AG04450 (cell line): Measurements from ENCODE around the gene FEZ2. TPM values are rescaled to one million over a fixed set of nuclear protein-coding genes. Genes with fewer than 3 reads are reported as not detected.
"Not testable (repeated sequence)": the region's sequence is repeated elsewhere in the genome, so short reads cannot be mapped to it uniquely, and the experiment has no call there.

Experiments used
- CTCF ChIA-PET: fragments of 300-600, 350-600 bp; formaldehyde crosslinking; extraction: SDS; loops from one replicate; lab custom pipeline; 2022; ENCODE audit warnings: antibody characterized with exemption, inconsistent platforms; lab: Charles Lee
- POLR2A ChIA-PET: fragments of 350-600 bp; formaldehyde crosslinking; extraction: SDS; loops from one replicate; lab custom pipeline; 2021; ENCODE audit warnings: antibody characterized with exemption, inconsistent platforms; lab: Yijun Ruan, JAX
- DNase-seq: peaks from one replicate; pipeline ENCODE4 v3.0.0-alpha.2; 2011; ENCODE audit warnings: low read depth, low spot score
- H3K27ac ChIP-seq: one replicate; pipeline ENCODE4 v1.5.1; 2012; ENCODE audit warnings: low read depth, low read length, control low read depth
- H3K27me3 ChIP-seq: one replicate; pipeline ENCODE4 v1.6.0; 2012; ENCODE audit warnings: low read length; ENCODE audit not compliant: control insufficient read depth, insufficient read depth
- H3K4me3 ChIP-seq: 2 replicates; pipeline ENCODE4 v1.5.1; 2011; ENCODE audit warnings: mild to moderate bottlenecking, low read depth, low read length, control low read depth
- H3K9me3 ChIP-seq: 2 replicates; pipeline ENCODE4 v1.5.1; 2012; ENCODE audit warnings: low read length; ENCODE audit not compliant: control insufficient read depth, insufficient read depth
- CTCF ChIP-seq: IDR thresholded peaks from 2 replicates; pipeline ENCODE4 v1.5.1; 2011; ENCODE audit warnings: low read depth, low read length, control low read depth, inconsistent platforms
- polyA plus RNA-seq: library from polyadenylated mRNA; depleted of rRNA; stranded (reverse); fragments of >200 nt; gene quantifications from 2 replicates; pipeline ENCODE4 v1.2.3, GENCODE V29; 2011

Gene FEZ2
- polyA plus RNA-seq, 1 experiment = 87.5 TPM

DNA sequence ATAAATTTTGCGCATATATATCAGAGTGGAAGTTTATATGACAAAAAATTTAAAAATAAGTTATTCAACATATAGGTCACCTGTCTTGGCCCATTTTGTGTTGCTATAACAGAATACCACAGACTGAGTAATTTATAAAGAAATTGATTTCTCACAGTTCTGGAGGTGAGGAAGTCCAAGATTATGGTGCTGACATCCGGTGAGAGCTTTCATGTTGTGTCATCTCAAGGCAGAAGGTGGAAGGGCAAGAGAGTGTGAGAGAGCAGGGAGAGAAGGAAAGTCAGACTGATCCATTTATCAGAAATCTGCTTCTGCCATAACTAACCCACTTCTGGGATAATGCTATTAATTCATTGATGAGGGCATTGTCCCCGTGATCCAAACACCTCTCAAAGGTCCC is 9.0 kb upstream of the FEZ2 start:
- Histone ChIP-seq H3K9me3 (no peaks in the 10 kb centered on the region), H3K27me3 (no peaks in the 10 kb centered on the region), H3K4me3 (no peak overlapping the region), H3K27ac (no peak overlapping the region)
- CTCF ChIA-PET = no interaction called here
- no peak for TF ChIP-seq CTCF
- no peak for DNase-seq
- POLR2A ChIA-PET = no interaction called here

DNA sequence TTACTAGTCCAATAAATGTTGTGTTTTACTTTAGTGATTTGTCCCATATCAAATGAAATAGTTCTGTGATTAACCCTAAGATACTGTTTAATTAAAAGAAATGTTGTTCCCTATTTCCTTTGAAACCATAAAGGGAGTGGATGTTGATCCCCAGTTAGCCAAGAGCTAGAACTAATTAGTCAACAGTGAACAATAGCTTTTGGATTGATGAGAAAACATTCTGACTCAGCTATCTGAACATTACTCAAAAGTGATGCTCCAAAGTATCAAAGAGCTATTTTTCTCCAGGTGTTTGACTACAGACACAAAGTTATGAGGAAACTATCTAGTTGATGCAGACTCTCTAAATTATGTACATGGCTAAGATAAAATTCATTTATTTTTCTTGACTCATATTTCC is 7.3 kb upstream of the FEZ2 start:
- no peak overlapping the region for H3K4me3 ChIP-seq
- TF ChIP-seq CTCF = no peak
- ChIA-PET CTCF (interaction anchor here (1.2 kb wide), 1 partner anchor 59 kb away, joined by 3 read pairs; no protein-coding TSS in a partner anchor), POLR2A (no interaction called here)
- no peaks in the 10 kb centered on the region for H3K9me3 ChIP-seq
- H3K27me3 ChIP-seq = no peaks in the 10 kb centered on the region
- DNase-seq = no peak
- H3K27ac ChIP-seq = no peak overlapping the region

- H3K9me3 ChIP-seq, POLR2A ChIA-PET, DNase-seq, H3K27ac ChIP-seq, CTCF ChIA-PET, H3K27me3 ChIP-seq, H3K4me3 ChIP-seq: not testable (repeated sequence)
These were observed 5.7 kb upstream of the FEZ2 start for GRCh38 chr2:36603629-36604028.

- POLR2A ChIA-PET = interaction anchor here (1.0 to 1.7 kb wide), 3 partner anchors 10 to 40 kb away, joined by 3 to 5 read pairs (median 3); no protein-coding TSS in a partner anchor
- no peak for TF ChIP-seq CTCF
- CTCF ChIA-PET = interaction anchor here (1.0 kb wide), 1 partner anchor 15 kb away, joined by 3 read pairs; no protein-coding TSS in a partner anchor
- Histone ChIP-seq H3K27ac (peak overlapping the region; percentile 21), H3K9me3 (no peaks in the 10 kb centered on the region), H3K4me3 (peak overlapping the region; percentile 88), H3K27me3 (no peaks in the 10 kb centered on the region)
- DNase-seq = no peak
These were observed 901 bp downstream of the FEZ2 start for GRCh38 chr2:36597003-36597531.

GRCh38 chr2:36596397-36596796 is 1.6 kb downstream of the FEZ2 start:
- no peak for DNase-seq
- Histone ChIP-seq H3K4me3 (peak overlapping the region; percentile 88), H3K27me3 (no peaks in the 10 kb centered on the region), H3K27ac (no peak overlapping the region), H3K9me3 (no peaks in the 10 kb centered on the region)
- TF ChIP-seq CTCF = no peak
- ChIA-PET CTCF (no interaction called here), POLR2A (no interaction called here)
